K562 (cell line): Measurements from ENCODE around the gene UTP4. TPM values are rescaled to one million over a fixed set of nuclear protein-coding genes. Genes with fewer than 3 reads are reported as not detected.
A peak's percentile ranks its signal among the peaks of the same experiment; 100 is the strongest.

ENCODE experiments used
- ARID2 ChIP-seq: fragments of 450-650 bp; IDR thresholded peaks from 2 replicates; pipeline ENCODE4 v1.6.1; 2017; ENCODE audit warnings: antibody characterized with exemption, mild to moderate bottlenecking
- FOXJ2 ChIP-seq: fragments of 200-800 bp; sonication (Bioruptor generic); IDR thresholded peaks from 2 replicates; pipeline ENCODE4 v1.6.1; 2016; ENCODE audit warnings: missing genetic modification characterization, missing compliant biosample characterization
- FUS ChIP-seq: fragments of 200-400 bp; formaldehyde crosslinking; optimal IDR thresholded peaks from 2 replicates; pipeline ENCODE3; 2017; ENCODE audit warnings: low read depth, low read length
- HMG20A ChIP-seq: fragments of 450-650 bp; formaldehyde crosslinking; conservative IDR thresholded peaks from 2 replicates; pipeline ENCODE4 v1.4.0; 2020; ENCODE audit warnings: mild to moderate bottlenecking, mixed read lengths
- KAT2B ChIP-seq: IDR thresholded peaks from one replicate; pipeline ENCODE4 v1.6.1; 2012; ENCODE audit warnings: low read depth, mild to moderate bottlenecking, control low read depth, inconsistent platforms, low read length, moderate library complexity
- MBD1 ChIP-seq: fragments of 250-450 bp; sonication (Bioruptor Pico); IDR thresholded peaks from 2 replicates; pipeline ENCODE4 v1.8.0; 2022; ENCODE audit warnings: inconsistent platforms
- MEF2A ChIP-seq: IDR thresholded peaks from 2 replicates; pipeline ENCODE4 v1.6.1; 2011; ENCODE audit warnings: low read depth, mild to moderate bottlenecking, low read length, moderate library complexity; ENCODE audit not compliant: control insufficient read depth
- NCOA6 ChIP-seq: fragments of 450-650 bp; IDR thresholded peaks from 2 replicates; pipeline ENCODE4 v1.6.1; 2017; ENCODE audit warnings: mild to moderate bottlenecking
- NFE2L1 ChIP-seq: fragments of 450-650 bp; IDR thresholded peaks from 2 replicates; pipeline ENCODE4 v1.6.1; 2016; ENCODE audit warnings: missing genetic modification characterization, low read depth, mild to moderate bottlenecking, missing compliant biosample characterization, moderate library complexity, borderline replicate concordance
- PHF21A ChIP-seq: fragments of 450-650 bp; IDR thresholded peaks from 2 replicates; pipeline ENCODE4 v1.6.1; 2017; ENCODE audit warnings: low read depth, borderline replicate concordance
- POLR2H ChIP-seq: IDR thresholded peaks from 2 replicates; pipeline ENCODE4 v1.6.1; 2016; ENCODE audit warnings: missing genetic modification characterization, low read depth, mild to moderate bottlenecking, control low read depth, missing compliant biosample characterization, moderate library complexity
- RAD21 ChIP-seq, 2 experiments: fragments of 250-450 bp in 1 of 2; fragments of 450-650 bp in 1 of 2; sonication (Bioruptor Pico) in 1 of 2; formaldehyde crosslinking in 1 of 2; IDR thresholded peaks in 1 of 2; conservative IDR thresholded peaks in 1 of 2; 2 replicates each; pipeline versions ENCODE4 v1.4.0 to v1.8.0; 2020 to 2022; ENCODE audit warnings: mild to moderate bottlenecking in 2 of 2, moderate library complexity in 1 of 2
- RBBP5 ChIP-seq: fragments of 200-600 bp; sonication (generic); IDR thresholded peaks from 2 replicates; pipeline ENCODE4 v1.6.1; 2012; ENCODE audit warnings: borderline replicate concordance, mild to moderate bottlenecking, low read length, control low read depth, inconsistent platforms; ENCODE audit not compliant: insufficient read depth, poor library complexity, severe bottlenecking
- RCOR1 ChIP-seq, 2 experiments: IDR thresholded peaks; 2 replicates each; pipeline ENCODE4 v1.6.1; 2012; ENCODE audit warnings: low read depth in 2 of 2, low read length in 2 of 2, borderline replicate concordance in 1 of 2, improper control_type of control experiment in 1 of 2
- RNF2 ChIP-seq: sonication (generic); IDR thresholded peaks from 2 replicates; pipeline ENCODE4 v1.6.1; 2016
- STAG1 ChIP-seq: sonication (generic); formaldehyde crosslinking; IDR thresholded peaks from 2 replicates; pipeline ENCODE4 v1.5.0; 2020; ENCODE audit warnings: missing genetic modification reagents, borderline replicate concordance
- STAT5A ChIP-seq: IDR thresholded peaks from 2 replicates; pipeline ENCODE4 v1.6.1; 2012; ENCODE audit warnings: low read length, inconsistent platforms, borderline replicate concordance
- TFAP4 ChIP-seq: sonication (generic); formaldehyde crosslinking; IDR thresholded peaks from 2 replicates; pipeline ENCODE4 v1.8.0; 2022; ENCODE audit warnings: missing genetic modification reagents, mild to moderate bottlenecking, moderate library complexity, borderline replicate concordance
- ZNF146 ChIP-seq: IDR thresholded peaks from one replicate; pipeline ENCODE4 v1.6.1; 2018; ENCODE audit warnings: missing compliant biosample characterization; ENCODE audit not compliant: unreplicated experiment
- ZNF174 ChIP-seq: fragments of 250-450 bp; sonication (Bioruptor Pico); IDR thresholded peaks from 2 replicates; pipeline ENCODE4 v1.4.0; 2020; ENCODE audit warnings: mild to moderate bottlenecking
- ZNF518B ChIP-seq: fragments of 250-450 bp; sonication (Bioruptor Pico); IDR thresholded peaks from 2 replicates; pipeline ENCODE4 v1.5.0; 2021; ENCODE audit warnings: mild to moderate bottlenecking, moderate library complexity
- ZNF561 ChIP-seq: fragments of 450-650 bp; formaldehyde crosslinking; conservative IDR thresholded peaks from 2 replicates; pipeline ENCODE4 v1.4.0; 2020; ENCODE audit warnings: mild to moderate bottlenecking, moderate library complexity
- ZNF75A ChIP-seq: fragments of 450-650 bp; formaldehyde crosslinking; IDR thresholded peaks from 2 replicates; pipeline ENCODE4 v1.4.0; 2020; ENCODE audit warnings: mild to moderate bottlenecking
- polyA plus RNA-seq, 8 experiments: library from polyadenylated mRNA; depleted of rRNA in 4 of 8; stranded (reverse) in 5 of 8; unstranded in 3 of 8; fragments of >200 nt; fragmentation: Nextera tagmentation in 2 of 8; fragmentation: Illumina TruSeq in 1 of 8; extraction: Ambion mirVana in 2 of 8; extraction: Trizol in 1 of 8; gene quantifications; 2 replicates each; pipeline versions ENCODE4 v1.2.1 to v1.2.3, GENCODE V29; 2011 to 2014; ENCODE audit warnings: inconsistent platforms in 1 of 8, missing spikeins in 1 of 8
- total RNA-seq, 7 experiments: library from RNA; depleted of rRNA in 6 of 7; stranded (reverse); fragments of >200 nt in 6 of 7; fragmentation: Illumina TruSeq in 2 of 7; extraction: Trizol in 2 of 7; gene quantifications; 2 replicates each; pipeline versions ENCODE4 v1.2.1 to v1.2.3, GENCODE V29; 2011 to 2021; ENCODE audit warnings: low replicate concordance in 1 of 7

UTP4 gene
- total and polyA plus RNA-seq, 9 of the 15 experiments (the other 6 are each of a cell fraction or from before 2014, with no cell fraction given) = 46.1 to 203 (median 145) TPM

- no peak for TF ChIP-seq ZNF518B (CRISPR knock-in tag)
- TF ChIP-seq STAG1 (CRISPR knock-in tag) = no peak; the same call in 1 of the 2 replicates
- no peak for TF ChIP-seq FUS
- no peak for TF ChIP-seq RCOR1 (IDR thresholded peaks at IDR 0.05; ENCODE audit: borderline replicate concordance in 1 of 2, low read depth in 2 of 2, low read length in 2 of 2)
- TF ChIP-seq ZNF75A (CRISPR knock-in tag) = no peak
- peak; percentile 13; the same call in 1 of the 2 replicates for TF ChIP-seq TFAP4
- no peak for TF ChIP-seq ZNF146 (CRISPR knock-in tag)
- no peak for TF ChIP-seq NFE2L1
- no peak for TF ChIP-seq MEF2A
- no peak for TF ChIP-seq NCOA6
- peak; percentile 35 to 64 for TF ChIP-seq RAD21 (CRISPR knock-in tag; conservative IDR thresholded peaks at IDR 0.05 in 1 of 2, IDR thresholded peaks at IDR 0.05 in 1 of 2)
- no peak for TF ChIP-seq ARID2
- TF ChIP-seq STAT5A = no peak
- TF ChIP-seq HMG20A (CRISPR knock-in tag) = no peak
- TF ChIP-seq POLR2H (tag) = no peak
- TF ChIP-seq ZNF561 (CRISPR knock-in tag) = no peak
- TF ChIP-seq RBBP5 = no peak
- no peak for TF ChIP-seq RNF2
- no peak for TF ChIP-seq KAT2B
- no peak for TF ChIP-seq MBD1 (CRISPR knock-in tag)
- TF ChIP-seq ZNF174 (CRISPR knock-in tag) = no peak
- TF ChIP-seq FOXJ2 = no peak
- no peak for TF ChIP-seq PHF21A
Observed at GRCh38 chr16:69112285-69113129, 19.9 kb upstream of the UTP4 start (continued).
